SH-SY5Y (cell line): ENCODE results near the gene FAM72B.
"Not testable (repeated sequence)": the region's sequence is repeated elsewhere in the genome, so short reads cannot be mapped to it uniquely, and the experiment has no call there.

Experiments used
- GATA2 ChIP-seq: IDR thresholded peaks from 2 replicates; pipeline ENCODE4 v1.6.1; 2011; ENCODE audit warnings: mild to moderate bottlenecking, low read depth, low read length
- GATA3 ChIP-seq: IDR thresholded peaks from 2 replicates; pipeline ENCODE4 v1.6.1; 2011; ENCODE audit warnings: low read depth, mild to moderate bottlenecking, low read length, moderate library complexity

The FAM72B gene

GRCh38 chr1:121184290-121185127 lies at the start of gene FAM72B, which contains the start of gene SRGAP2C:
FAM72B (minus strand) TSS chr1:121184340; CDS start chr1:121183489, 851 bp downstream.
SRGAP2C (plus strand) TSS chr1:121184975; CDS start chr1:121187447, 2,472 bp downstream.
- TF ChIP-seq GATA3, GATA2: not testable (repeated sequence)
